HG02588 (cell line): ENCODE measurements around the gene ADPRS.

Source experiments
- ATAC-seq: cut with Tn5 transposase; IDR thresholded peaks from one replicate; pipeline ENCODE4 v1.9.1; 2021; ENCODE audit warnings: mild to moderate bottlenecking, moderate library complexity; ENCODE audit not compliant: unreplicated experiment

ADPRS gene

GRCh38 chr1:36107394-36107793 lies 18.7 kb downstream of the ADPRS start:
- ATAC-seq, result no peak

GRCh38 chr1:36108314-36108713 lies 19.6 kb downstream of the ADPRS start:
- no peak for ATAC-seq

- ATAC-seq, result no peak
Measured at GRCh38 chr1:36109041-36109679, 20.5 kb downstream of the ADPRS start.

GRCh38 chr1:36111151-36111550 lies 22.5 kb downstream of the ADPRS start:
- ATAC-seq, result no peak

- no peak for ATAC-seq
Measured at GRCh38 chr1:36112823-36113222, 24.1 kb downstream of the ADPRS start.

- no peak for ATAC-seq
Measured at GRCh38 chr1:36114371-36114770, 25.7 kb downstream of the ADPRS start.

GRCh38 chr1:36115200-36115669 lies 26.5 kb downstream of the ADPRS start:
- no peak for ATAC-seq

- no peak for ATAC-seq
Measured at GRCh38 chr1:36115931-36116330, 27.2 kb downstream of the ADPRS start.

GRCh38 chr1:36116901-36117300 lies 28.2 kb downstream of the ADPRS start:
- ATAC-seq, result no peak

GRCh38 chr1:36118447-36119204 lies 29.9 kb downstream of the ADPRS start:
- no peak for ATAC-seq

- no peak for ATAC-seq
Measured at GRCh38 chr1:36119456-36119855, 30.8 kb downstream of the ADPRS start.

GRCh38 chr1:36122062-36123030 lies 33.7 kb downstream of the ADPRS start:
- no peak for ATAC-seq

GRCh38 chr1:36123356-36123755 lies 34.7 kb downstream of the ADPRS start:
- no peak for ATAC-seq

- no peak for ATAC-seq
Measured at GRCh38 chr1:36124404-36125128, 35.9 kb downstream of the ADPRS start.

- ATAC-seq, result no peak
Measured at GRCh38 chr1:36125129-36125991, 36.7 kb downstream of the ADPRS start, which contains the start of gene COL8A2. COL8A2 (minus strand) TSS chr1:36125222; CDS start chr1:36100242, 24,980 bp downstream.

GRCh38 chr1:36126005-36126716 lies 37.5 kb downstream of the ADPRS start:
- no peak for ATAC-seq

- ATAC-seq, result no peak
Measured at GRCh38 chr1:36126797-36127500, 38.3 kb downstream of the ADPRS start.
